Measurements from ENCODE around the gene L3HYPDH.

The L3HYPDH gene

DNA sequence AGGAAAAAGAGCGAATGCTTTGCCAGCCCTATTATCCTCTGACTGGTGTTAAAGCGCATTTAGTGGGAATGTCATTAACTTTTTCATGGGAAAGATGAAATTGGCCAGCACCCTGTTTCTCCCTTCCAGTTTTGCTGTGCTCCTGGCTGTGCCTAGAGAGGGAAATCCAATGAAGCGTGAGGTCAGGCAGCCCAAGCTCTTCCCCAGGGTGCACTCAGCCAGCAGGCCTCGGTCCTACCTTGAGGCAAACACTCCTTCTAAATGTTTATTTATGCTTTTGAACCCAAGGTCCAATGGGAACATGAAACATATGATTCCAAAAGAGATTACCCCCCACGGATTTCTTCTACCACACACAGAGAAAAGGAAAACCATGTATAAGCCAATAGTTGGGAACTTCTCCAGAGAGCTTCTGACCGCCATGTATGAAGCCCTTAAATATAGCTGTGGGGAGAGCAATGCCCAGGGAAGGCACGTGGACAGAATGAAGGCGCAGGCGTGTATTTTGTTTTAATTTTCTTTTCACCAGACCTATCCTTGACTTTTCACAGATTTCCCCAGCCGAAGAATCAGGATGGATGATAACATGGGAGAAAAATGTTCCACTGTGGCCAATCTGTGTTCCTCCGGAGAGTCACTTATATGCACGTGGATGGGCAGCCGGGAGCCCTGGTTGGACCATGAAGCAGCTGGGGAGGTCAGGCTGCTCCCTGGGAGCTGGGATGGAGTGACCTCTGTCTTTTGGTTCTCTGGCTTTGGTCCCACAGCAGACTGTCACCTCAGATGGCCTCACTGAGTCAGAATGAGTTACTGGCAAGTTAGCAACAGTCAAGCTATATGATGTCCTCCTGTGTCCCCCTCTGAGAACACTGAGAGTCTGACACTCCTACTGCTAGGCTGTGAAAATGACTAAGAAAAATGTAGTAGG, 56.3 kb downstream of the L3HYPDH start:
- no peak for DNase-seq

DNA sequence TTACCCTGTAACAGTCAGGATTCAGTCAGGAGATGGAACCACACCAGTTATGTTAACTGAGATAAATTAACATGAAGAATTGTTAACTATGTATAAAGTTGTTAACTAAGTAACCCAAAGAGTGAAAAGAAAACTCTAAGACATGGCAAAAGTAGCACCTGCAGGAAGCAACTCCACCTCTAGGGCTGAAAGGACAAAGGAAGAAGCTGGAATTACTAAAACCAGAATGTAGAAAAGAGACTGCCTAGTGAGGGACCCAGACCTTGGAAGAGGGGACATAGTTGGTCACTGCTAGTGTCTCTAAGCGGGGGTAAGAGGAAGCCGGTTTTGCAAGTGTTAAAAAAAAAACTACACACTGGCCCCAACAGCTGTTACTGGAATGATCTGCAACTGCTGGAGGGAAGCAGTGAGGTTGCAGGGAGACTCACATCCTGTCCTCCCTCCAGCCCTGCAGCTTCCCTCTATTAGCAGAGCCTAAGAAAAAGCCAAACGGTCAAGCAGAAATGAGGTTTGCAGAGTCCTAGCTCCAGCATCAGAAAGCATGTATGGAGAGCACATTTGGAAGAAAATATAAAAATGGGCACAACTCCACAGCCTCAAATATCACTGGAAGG, 58.8 kb downstream of the L3HYPDH start:
- no peak for DNase-seq

DNA sequence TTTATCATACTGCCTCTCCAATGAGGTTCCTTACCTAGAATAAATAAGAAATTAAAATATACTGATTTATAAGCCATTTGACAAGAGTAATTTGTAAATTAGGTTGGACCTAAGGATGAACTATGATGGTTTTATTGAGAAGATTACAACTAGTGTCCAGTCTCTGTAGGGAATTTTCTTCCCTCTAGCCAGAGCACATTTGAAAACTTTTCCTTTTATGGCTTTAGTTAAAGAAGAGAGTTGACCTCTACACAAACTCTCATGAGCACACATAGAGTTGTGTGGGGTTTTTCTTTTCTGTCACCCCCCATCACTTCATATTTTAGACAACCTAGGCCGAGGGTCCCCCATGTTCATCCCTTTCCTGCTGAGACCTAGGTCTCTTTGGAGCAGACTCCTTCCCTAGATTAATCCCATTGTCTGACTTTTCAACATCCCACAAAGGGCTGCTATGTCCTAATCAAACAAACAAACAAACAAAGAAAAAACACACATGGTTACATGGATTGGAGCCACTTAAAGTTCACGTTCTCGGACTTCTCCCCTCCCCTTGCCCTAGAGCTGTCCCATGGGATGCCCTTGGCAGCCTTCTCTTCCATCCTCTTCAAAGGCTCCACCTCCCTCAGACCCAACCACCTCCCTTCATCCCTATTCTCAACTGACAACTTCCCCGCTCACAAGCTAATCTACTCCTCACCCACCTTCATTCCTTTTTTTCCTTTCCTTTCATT, 59.7 kb downstream of the L3HYPDH start:
- no peak for DNase-seq
